ENCODE measurements around the gene BANF2.

Gene BANF2

DNA sequence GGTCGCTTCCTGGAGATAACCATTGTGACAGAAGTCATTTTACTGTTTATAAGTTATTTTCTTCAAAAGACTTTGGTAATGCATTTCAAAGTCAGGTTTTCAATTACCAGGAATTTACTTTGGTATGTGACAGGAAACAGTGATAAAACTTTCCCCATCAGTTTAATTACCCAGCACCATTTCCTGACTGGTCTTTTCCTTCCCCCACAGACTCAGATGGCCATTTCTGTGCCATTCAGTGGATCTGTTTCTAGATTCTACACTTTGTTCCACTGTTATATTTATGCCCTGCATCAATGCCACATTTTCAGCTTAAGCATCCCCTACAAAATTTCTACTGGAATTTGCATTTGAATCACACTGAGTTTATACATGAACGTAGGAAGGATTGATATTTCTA lies 34.0 kb upstream of the BANF2 start:
- H3K4me3 ChIP-seq (ENCODE audit: low read length) = no peak overlapping the region
- TF ChIP-seq, protein P1, sequence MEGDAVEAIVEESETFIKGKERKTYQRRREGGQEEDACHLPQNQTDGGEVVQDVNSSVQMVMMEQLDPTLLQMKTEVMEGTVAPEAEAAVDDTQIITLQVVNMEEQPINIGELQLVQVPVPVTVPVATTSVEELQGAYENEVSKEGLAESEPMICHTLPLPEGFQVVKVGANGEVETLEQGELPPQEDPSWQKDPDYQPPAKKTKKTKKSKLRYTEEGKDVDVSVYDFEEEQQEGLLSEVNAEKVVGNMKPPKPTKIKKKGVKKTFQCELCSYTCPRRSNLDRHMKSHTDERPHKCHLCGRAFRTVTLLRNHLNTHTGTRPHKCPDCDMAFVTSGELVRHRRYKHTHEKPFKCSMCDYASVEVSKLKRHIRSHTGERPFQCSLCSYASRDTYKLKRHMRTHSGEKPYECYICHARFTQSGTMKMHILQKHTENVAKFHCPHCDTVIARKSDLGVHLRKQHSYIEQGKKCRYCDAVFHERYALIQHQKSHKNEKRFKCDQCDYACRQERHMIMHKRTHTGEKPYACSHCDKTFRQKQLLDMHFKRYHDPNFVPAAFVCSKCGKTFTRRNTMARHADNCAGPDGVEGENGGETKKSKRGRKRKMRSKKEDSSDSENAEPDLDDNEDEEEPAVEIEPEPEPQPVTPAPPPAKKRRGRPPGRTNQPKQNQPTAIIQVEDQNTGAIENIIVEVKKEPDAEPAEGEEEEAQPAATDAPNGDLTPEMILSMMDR (conservative IDR thresholded peaks at IDR 0.05; ENCODE audit: low read depth, low read length) = no peak
- DNase-seq (ENCODE audit: low read depth) = no peak

DNA sequence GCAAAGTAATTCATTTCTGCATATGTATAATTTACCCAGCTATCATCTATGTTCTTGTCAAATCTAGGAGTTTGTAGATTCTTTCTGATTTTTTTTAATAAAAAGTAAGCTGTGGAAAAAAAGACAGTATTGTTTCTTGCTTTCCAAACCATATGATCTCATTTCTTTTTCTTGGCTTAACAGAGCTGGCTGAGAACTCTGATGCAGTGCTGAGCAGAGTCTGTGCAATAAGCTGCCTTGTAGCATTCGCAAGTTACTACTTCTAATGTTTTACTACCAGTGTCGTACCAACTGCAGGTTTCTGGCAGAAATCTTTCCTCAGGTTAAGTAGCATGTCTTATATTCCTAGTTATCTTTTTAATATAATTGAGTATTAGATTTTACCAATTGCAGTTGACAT lies 33.3 kb upstream of the BANF2 start:
- DNase-seq (ENCODE audit: low read depth) = no peak
- TF ChIP-seq, protein P1 (conservative IDR thresholded peaks at IDR 0.05; ENCODE audit: low read depth, low read length) = no peak
- H3K4me3 ChIP-seq (ENCODE audit: low read length) = no peak overlapping the region

DNA sequence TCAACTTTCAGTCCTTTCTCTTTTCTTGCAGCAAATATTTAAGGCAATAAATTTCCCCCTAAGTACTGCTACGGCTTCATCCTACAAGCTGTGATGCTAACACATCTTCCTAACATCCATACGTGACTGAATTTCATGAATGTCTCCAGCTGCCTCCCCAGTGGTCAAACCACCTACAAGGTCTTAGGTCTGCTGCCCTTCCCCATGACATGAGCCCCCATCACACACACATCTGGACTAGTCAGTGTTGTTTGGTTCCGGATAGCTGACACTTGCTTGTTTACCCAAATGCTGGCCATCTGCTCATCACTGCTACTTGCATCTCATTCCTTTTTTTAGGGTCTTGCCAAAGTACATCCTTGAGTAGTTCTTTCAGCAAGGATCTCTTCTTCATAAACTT lies 32.3 kb upstream of the BANF2 start:
- no peak for DNase-seq (ENCODE audit: low read depth)
- no peak overlapping the region for H3K4me3 ChIP-seq (ENCODE audit: low read length)
- TF ChIP-seq, protein P1 (conservative IDR thresholded peaks at IDR 0.05; ENCODE audit: low read depth, low read length) = no peak

DNA sequence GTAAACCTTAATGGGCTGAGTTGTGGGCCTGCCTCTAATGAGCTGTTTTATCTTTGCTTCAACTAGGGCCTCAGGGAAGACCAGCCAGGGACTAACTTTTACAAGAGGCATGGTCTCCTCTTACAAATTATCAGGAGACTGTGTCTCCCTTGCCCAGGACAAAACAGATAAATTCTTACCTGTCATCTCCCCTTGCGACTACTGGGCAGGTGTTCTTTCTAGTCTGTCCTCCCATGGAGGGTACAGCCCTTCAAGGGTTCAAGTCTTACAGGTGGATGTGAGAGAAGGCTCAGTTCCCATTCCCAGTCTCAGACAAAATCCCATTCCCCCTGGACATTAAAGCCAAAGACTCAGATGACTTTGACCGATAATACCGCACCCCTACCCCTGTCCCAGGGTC lies 31.3 kb upstream of the BANF2 start:
- DNase-seq (ENCODE audit: low read depth) = no peak
- TF ChIP-seq, protein P1 (conservative IDR thresholded peaks at IDR 0.05; ENCODE audit: low read depth, low read length) = no peak

DNA sequence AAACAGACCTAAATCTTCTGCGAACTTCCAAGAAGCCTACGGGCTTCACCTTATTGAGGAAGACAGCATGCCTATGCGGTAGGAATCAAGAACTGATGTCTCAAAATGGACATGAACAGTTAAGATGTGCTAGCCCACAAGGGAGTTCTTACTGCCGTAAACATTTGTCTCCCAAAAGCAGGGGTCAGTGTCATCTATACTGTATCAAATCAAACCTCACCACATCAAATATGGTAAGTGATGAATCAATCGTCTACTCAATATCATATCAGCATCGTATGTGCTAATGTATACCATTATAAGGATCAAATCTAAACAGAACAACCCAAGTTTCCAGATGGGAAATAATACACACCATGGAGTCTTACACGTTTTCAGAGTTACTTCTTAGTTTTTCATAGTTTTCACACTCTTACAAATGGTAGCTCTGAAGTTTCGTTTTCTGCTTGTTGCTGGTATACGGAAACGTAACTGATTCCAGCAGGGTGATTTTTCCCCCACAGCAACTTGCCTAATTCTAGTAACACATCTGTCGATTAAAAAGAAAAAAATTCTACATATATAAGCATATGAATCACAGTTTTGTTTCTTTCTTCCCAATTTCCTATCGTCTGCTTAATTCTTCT lies 30.3 kb upstream of the BANF2 start:
- no peak for DNase-seq (ENCODE audit: low read depth)
- no peak overlapping the region for H3K4me3 ChIP-seq (ENCODE audit: low read length)
- TF ChIP-seq, protein P1 (conservative IDR thresholded peaks at IDR 0.05; ENCODE audit: low read depth, low read length) = no peak

More for the DNA sequence above, 31.3 kb upstream of the BANF2 start:
- no peak overlapping the region for H3K4me3 ChIP-seq (ENCODE audit: low read length)

DNA sequence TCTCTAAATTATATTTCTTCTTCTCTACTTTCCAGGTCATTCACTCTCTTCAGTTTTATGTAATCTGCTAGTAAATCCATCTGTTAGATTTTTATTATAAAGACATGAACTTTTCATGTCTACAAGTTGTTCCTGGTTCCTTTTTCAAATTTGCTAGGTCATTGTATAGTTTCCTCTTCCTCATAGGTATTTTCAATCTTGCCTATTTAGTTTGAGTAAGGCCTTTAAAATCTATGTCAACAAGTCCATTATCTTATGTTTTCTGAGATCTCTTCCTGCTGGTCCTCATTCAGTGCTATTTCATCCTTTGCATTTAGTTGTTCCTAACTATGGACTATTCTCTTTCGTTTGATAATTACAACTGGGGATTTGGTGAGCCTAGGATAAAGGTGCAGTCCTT lies 28.8 kb upstream of the BANF2 start:
- no peak overlapping the region for H3K4me3 ChIP-seq (ENCODE audit: low read length)
- TF ChIP-seq, protein P1 (conservative IDR thresholded peaks at IDR 0.05; ENCODE audit: low read depth, low read length) = no peak
- no peak for DNase-seq (ENCODE audit: low read depth)

DNA sequence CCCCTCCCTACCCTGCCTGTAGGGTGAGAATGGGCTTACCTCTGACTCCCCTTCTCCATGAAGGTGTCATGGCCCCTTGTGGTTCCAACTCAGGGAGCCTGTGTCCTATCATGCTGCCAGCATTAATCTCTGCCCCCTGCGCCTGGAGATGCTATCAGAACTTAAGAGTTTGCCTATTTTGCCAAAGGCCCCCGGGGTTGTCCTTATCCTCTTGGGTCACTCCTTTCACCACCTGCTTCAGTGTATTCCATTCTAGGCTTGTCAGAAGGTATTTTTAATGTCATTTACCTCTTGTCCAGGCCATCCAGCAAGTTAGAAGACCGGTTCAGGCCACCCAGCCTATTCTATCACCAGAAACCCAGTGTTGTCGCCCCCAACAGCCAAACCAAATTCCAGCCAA lies 28.2 kb upstream of the BANF2 start:
- TF ChIP-seq, protein P1 (conservative IDR thresholded peaks at IDR 0.05; ENCODE audit: low read depth, low read length) = no peak
- DNase-seq (ENCODE audit: low read depth) = no peak
- no peak overlapping the region for H3K4me3 ChIP-seq (ENCODE audit: low read length)
